HFFc6 (cell line): Measurements from ENCODE around the gene PDE5A. TPM values are rescaled to one million over a fixed set of nuclear protein-coding genes. Genes with fewer than 3 reads are reported as not detected.
A peak's percentile ranks its signal among the peaks of the same experiment; 100 is the strongest.

ENCODE experiments used
- DNase-seq: peaks from one replicate; pipeline ENCODE4 v3.0.0-alpha.2; 2018
- H3K27ac Mint-ChIP-seq: 2 replicates; pipeline ENCODE4 v1.8.0; 2020; ENCODE audit warnings: mild to moderate bottlenecking, mixed read lengths
- H3K27me3 Mint-ChIP-seq: 2 replicates; pipeline ENCODE4 v1.8.0; 2021; ENCODE audit warnings: mild to moderate bottlenecking, moderate library complexity, mixed read lengths; ENCODE audit not compliant: insufficient read depth
- H3K36me3 Mint-ChIP-seq: 2 replicates; pipeline ENCODE4 v1.8.0; 2021; ENCODE audit warnings: low read depth, mixed read lengths
- H3K4me1 Mint-ChIP-seq: 2 replicates; pipeline ENCODE4 v1.8.0; 2020; ENCODE audit warnings: low read depth, mixed read lengths
- H3K4me3 Mint-ChIP-seq: 2 replicates; pipeline ENCODE4 v1.8.0; 2020; ENCODE audit warnings: mild to moderate bottlenecking, moderate library complexity, mixed read lengths
- H3K9me3 Mint-ChIP-seq: 2 replicates; pipeline ENCODE4 v1.8.0; 2020; ENCODE audit warnings: mild to moderate bottlenecking, mixed read lengths
- CTCF ChIP-seq: fragments of 200-600 bp; sonication (generic); IDR thresholded peaks from 2 replicates; pipeline ENCODE4 v1.5.0; 2021; ENCODE audit warnings: antibody characterized with exemption, mild to moderate bottlenecking
- total RNA-seq, 6 experiments: library from RNA; stranded (reverse); fragmentation: NEBNext Ultra II Directional; extraction: Animal tissue kit (Norgen Biotek cat#: 25700); gene quantifications; 2 replicates in 1 of 6; 3 replicates in 5 of 6; pipeline ENCODE4 v1.2.3, GENCODE V29; 2021

The PDE5A gene
- total RNA-seq, 6 experiments from 2014 or later, result 13.3 to 23.2 (median 18.6) TPM

GRCh38 chr4:119510395-119511149 lies 118.0 kb downstream of the PDE5A start:
- H3K27ac Mint-ChIP-seq, result no peak overlapping the region; the same call in 1 of the 2 replicates
- peaks cover 25% of the 10 kb centered on the region for H3K36me3 Mint-ChIP-seq
- peak; percentile 27 for DNase-seq
- no peaks in the 10 kb centered on the region; the same call in 1 of the 2 replicates for H3K27me3 Mint-ChIP-seq
- H3K4me1 Mint-ChIP-seq, result peaks cover 42% of the 10 kb centered on the region
- no peak for TF ChIP-seq CTCF
- no peak overlapping the region for H3K4me3 Mint-ChIP-seq
- no peaks in the 10 kb centered on the region for H3K9me3 Mint-ChIP-seq

- Mint-ChIP-seq H3K4me3 (no peak overlapping the region), H3K27me3 (no peaks in the 10 kb centered on the region; the same call in 1 of the 2 replicates), H3K9me3 (no peaks in the 10 kb centered on the region), H3K36me3 (peaks cover 29% of the 10 kb centered on the region), H3K4me1 (peaks cover 38% of the 10 kb centered on the region), H3K27ac (no peak overlapping the region)
- TF ChIP-seq CTCF, result no peak
- no peak for DNase-seq
Measured at GRCh38 chr4:119508281-119508680, 120.3 kb downstream of the PDE5A start.

GRCh38 chr4:119506806-119507205 lies 121.8 kb downstream of the PDE5A start:
- no peaks in the 10 kb centered on the region for H3K27me3 Mint-ChIP-seq
- no peak for TF ChIP-seq CTCF
- peaks cover 24% of the 10 kb centered on the region for H3K36me3 Mint-ChIP-seq
- no peak overlapping the region for H3K4me3 Mint-ChIP-seq
- H3K4me1 Mint-ChIP-seq, result peaks cover 26% of the 10 kb centered on the region
- no peak overlapping the region for H3K27ac Mint-ChIP-seq
- DNase-seq, result no peak
- no peaks in the 10 kb centered on the region for H3K9me3 Mint-ChIP-seq

- Mint-ChIP-seq H3K4me1 (peaks cover 5% of the 10 kb centered on the region; the same call in 1 of the 2 replicates), H3K27me3 (no peaks in the 10 kb centered on the region), H3K27ac (no peak overlapping the region), H3K36me3 (peaks cover 31% of the 10 kb centered on the region), H3K9me3 (no peaks in the 10 kb centered on the region), H3K4me3 (no peak overlapping the region)
- no peak for TF ChIP-seq CTCF
- DNase-seq, result no peak
Measured at GRCh38 chr4:119504616-119505015, 124.0 kb downstream of the PDE5A start.

- no peak for DNase-seq
- H3K4me1 Mint-ChIP-seq, result no peaks in the 10 kb centered on the region
- TF ChIP-seq CTCF, result no peak
- no peak overlapping the region for H3K27ac Mint-ChIP-seq
- H3K27me3 Mint-ChIP-seq, result no peaks in the 10 kb centered on the region
- H3K4me3 Mint-ChIP-seq, result no peak overlapping the region
- peaks cover 27% of the 10 kb centered on the region for H3K36me3 Mint-ChIP-seq
- H3K9me3 Mint-ChIP-seq, result no peaks in the 10 kb centered on the region
Measured at GRCh38 chr4:119501740-119502139, 126.9 kb downstream of the PDE5A start.
